HG03442 (cell line): Measurements from ENCODE around the gene MBNL1.
A peak's percentile ranks its signal among the peaks of the same experiment; 100 is the strongest.

ENCODE experiments used
- ATAC-seq: cut with Tn5 transposase; IDR thresholded peaks from one replicate; pipeline ENCODE4 v1.9.1; 2021; ENCODE audit warnings: mild to moderate bottlenecking, moderate library complexity; ENCODE audit not compliant: unreplicated experiment

MBNL1 gene

GRCh38 chr3:152268555-152269055 is at the start of gene MBNL1:
Gene MBNL1 (plus strand): TSS chr3:152268929. CDS start chr3:152300194, 31,265 bp downstream.
- peak; percentile 54 for ATAC-seq

- no peak for ATAC-seq
These were observed 49.5 kb upstream of the MBNL1 start for GRCh38 chr3:152219216-152219615.

GRCh38 chr3:152219769-152220255 is 48.9 kb upstream of the MBNL1 start:
- no peak for ATAC-seq

- ATAC-seq: no peak
These were observed 46.4 kb upstream of the MBNL1 start for GRCh38 chr3:152222327-152222726.

- no peak for ATAC-seq
These were observed 43.5 kb upstream of the MBNL1 start for GRCh38 chr3:152225201-152225600.

- ATAC-seq: no peak
These were observed 42.6 kb upstream of the MBNL1 start for GRCh38 chr3:152226176-152226575.

GRCh38 chr3:152227027-152227426 is 41.7 kb upstream of the MBNL1 start:
- no peak for ATAC-seq

- ATAC-seq: no peak
These were observed 39.0 kb upstream of the MBNL1 start for GRCh38 chr3:152229692-152230091.

GRCh38 chr3:152230370-152230769 is 38.4 kb upstream of the MBNL1 start:
- ATAC-seq: no peak

- ATAC-seq: no peak
These were observed 36.7 kb upstream of the MBNL1 start for GRCh38 chr3:152232001-152232400.

GRCh38 chr3:152232679-152233078 is 36.0 kb upstream of the MBNL1 start:
- no peak for ATAC-seq

- no peak for ATAC-seq
These were observed 33.9 kb upstream of the MBNL1 start for GRCh38 chr3:152234657-152235375.

GRCh38 chr3:152235709-152236298 is 32.9 kb upstream of the MBNL1 start:
- no peak for ATAC-seq

- no peak for ATAC-seq
These were observed 32.0 kb upstream of the MBNL1 start for GRCh38 chr3:152236716-152237115.

- ATAC-seq: peak; percentile 53
These were observed 27.3 kb upstream of the MBNL1 start for GRCh38 chr3:152241142-152242017.

- peak; percentile 74 for ATAC-seq
These were observed 25.4 kb upstream of the MBNL1 start for GRCh38 chr3:152243301-152243711.

- peak; percentile 32 for ATAC-seq
These were observed 24.8 kb upstream of the MBNL1 start for GRCh38 chr3:152243721-152244516.

GRCh38 chr3:152244517-152244888 is 24.2 kb upstream of the MBNL1 start:
- ATAC-seq: no peak

GRCh38 chr3:152245498-152246170 is 23.1 kb upstream of the MBNL1 start:
- ATAC-seq: no peak

- ATAC-seq: no peak
These were observed 16.8 kb upstream of the MBNL1 start for GRCh38 chr3:152251916-152252315.
